Loucy (cell line): ENCODE results near the gene CHCHD5.

Experiments used
- CTCF ChIP-seq: fragments of 200-600 bp; sonication (generic); conservative IDR thresholded peaks from 2 replicates; pipeline ENCODE4 v1.5.1; 2014; ENCODE audit warnings: mild to moderate bottlenecking, antibody characterized with exemption, low read length
- EZH2phosphoT487 ChIP-seq: fragments of 200-600 bp; IDR thresholded peaks from 2 replicates; pipeline ENCODE4 v1.6.1; 2018; ENCODE audit warnings: antibody characterized with exemption, mild to moderate bottlenecking, moderate library complexity, borderline replicate concordance

- TF ChIP-seq CTCF (no peak), EZH2phosphoT487 (no peak)
These were observed 794 bp upstream of the CHCHD5 start for GRCh38 chr2:112583497-112584133.
